Neuronal stem cell (in vitro differentiated cells): Measurements from ENCODE around the gene NR1H4.

Experiments used
- DNase-seq: peaks from one replicate; pipeline ENCODE4 v3.0.0-alpha.2; 2013; ENCODE audit warnings: low spot score
- H2AFZ ChIP-seq: one replicate; pipeline ENCODE4 v1.6.1; 2013; ENCODE audit warnings: mild to moderate bottlenecking, low read length, inconsistent platforms
- H2AK5ac ChIP-seq: 2 replicates; pipeline ENCODE4 v1.6.1; 2013; ENCODE audit warnings: low read depth, mild to moderate bottlenecking, inconsistent platforms, low read length, moderate library complexity, mixed read lengths
- H2BK120ac ChIP-seq: 2 replicates; pipeline ENCODE4 v1.6.1; 2013; ENCODE audit warnings: low read depth, mild to moderate bottlenecking, inconsistent platforms, low read length, moderate library complexity, mixed read lengths
- H2BK12ac ChIP-seq: one replicate; pipeline ENCODE4 v1.6.1; 2013; ENCODE audit warnings: low read length, inconsistent platforms
- H2BK15ac ChIP-seq: 2 replicates; pipeline ENCODE4 v1.6.1; 2013; ENCODE audit warnings: mild to moderate bottlenecking, low read length, inconsistent platforms, mixed read lengths
- H2BK5ac ChIP-seq: one replicate; pipeline ENCODE4 v1.6.1; 2013; ENCODE audit warnings: inconsistent platforms, mild to moderate bottlenecking, low read length, moderate library complexity
- H3K14ac ChIP-seq: one replicate; pipeline ENCODE4 v1.6.1; 2013; ENCODE audit warnings: low read length, inconsistent platforms
- H3K18ac ChIP-seq: 2 replicates; pipeline ENCODE4 v1.6.1; 2013; ENCODE audit warnings: low read length, inconsistent platforms
- H3K23ac ChIP-seq: 2 replicates; pipeline ENCODE4 v1.6.1; 2013; ENCODE audit warnings: low read depth, mild to moderate bottlenecking, mixed read lengths, low read length, inconsistent platforms; ENCODE audit not compliant: poor library complexity
- H3K27ac ChIP-seq: replicated peaks from 3 replicates; pipeline ENCODE4 v1.5.1; 2013; ENCODE audit warnings: low read length, inconsistent platforms
- H3K27me3 ChIP-seq, 3 experiments: 2 replicates each; pipeline ENCODE4 v1.6.1; 2013; ENCODE audit warnings: low read length in 3 of 3, mild to moderate bottlenecking in 2 of 3, inconsistent platforms in 1 of 3, low read depth in 1 of 3, mixed read lengths in 1 of 3, moderate library complexity in 1 of 3; ENCODE audit not compliant: control insufficient read depth in 3 of 3, insufficient read depth in 3 of 3
- H3K36me3 ChIP-seq, 2 donors: replicated peaks in 1 of 2; 2 replicates each; pipeline ENCODE4 v1.6.1; 2013; ENCODE audit warnings: low read length in 2 of 2; ENCODE audit not compliant: control insufficient read depth in 2 of 2, insufficient read depth in 2 of 2
- H3K4ac ChIP-seq: 2 replicates; pipeline ENCODE4 v1.6.1; 2013; ENCODE audit warnings: inconsistent platforms, mild to moderate bottlenecking, low read length, moderate library complexity
- H3K4me1 ChIP-seq, 2 donors: 1 replicate in 1 of 2; 2 replicates in 1 of 2; pipeline ENCODE4 v1.6.1; 2013; ENCODE audit warnings: low read length in 2 of 2, low read depth in 1 of 2; ENCODE audit not compliant: control insufficient read depth in 2 of 2, insufficient read depth in 1 of 2
- H3K4me2 ChIP-seq: one replicate; pipeline ENCODE4 v1.6.1; 2013; ENCODE audit warnings: mild to moderate bottlenecking, low read length, inconsistent platforms; ENCODE audit not compliant: insufficient read depth, poor library complexity, severe bottlenecking
- H3K4me3 ChIP-seq, 2 donors: 2 replicates each; pipeline ENCODE4 v1.5.1; 2013; ENCODE audit warnings: low read length in 2 of 2, mild to moderate bottlenecking in 2 of 2, inconsistent platforms in 1 of 2, moderate library complexity in 1 of 2
- H3K79me1 ChIP-seq: one replicate; pipeline ENCODE4 v1.6.1; 2013; ENCODE audit warnings: low read depth, mild to moderate bottlenecking, inconsistent platforms, low read length, moderate library complexity
- H3K9ac ChIP-seq: one replicate; pipeline ENCODE4 v1.6.1; 2013; ENCODE audit warnings: mild to moderate bottlenecking, low read depth, low read length, inconsistent platforms; ENCODE audit not compliant: poor library complexity
- H3K9me3 ChIP-seq, 2 donors: replicated peaks in 1 of 2; 2 replicates each; pipeline versions ENCODE3 to v1.6.1; 2013; ENCODE audit warnings: low read length in 2 of 2, mild to moderate bottlenecking in 2 of 2, inconsistent platforms in 1 of 2, low read depth in 1 of 2, mixed read lengths in 1 of 2, moderate library complexity in 1 of 2; ENCODE audit not compliant: control insufficient read depth in 2 of 2, insufficient read depth in 1 of 2
- H4K8ac ChIP-seq: one replicate; pipeline ENCODE4 v1.6.1; 2013; ENCODE audit warnings: low read depth, mild to moderate bottlenecking, inconsistent platforms, low read length, moderate library complexity
- H4K91ac ChIP-seq: one replicate; pipeline ENCODE4 v1.6.1; 2013; ENCODE audit warnings: low read length, low read depth, mild to moderate bottlenecking, inconsistent platforms; ENCODE audit not compliant: poor library complexity
- WGBS, 2 donors: extraction: QIAGEN DNeasy Blood & Tissue Kit; methylation state at CpG; one replicate each; pipeline ENCODE4 v1.1.7; 2013; ENCODE audit warnings: missing lambda C conversion rate in 2 of 2, mixed read lengths in 1 of 2; ENCODE audit not compliant: insufficient read length in 2 of 2, insufficient replicate concordance in 1 of 2; ENCODE audit errors: extremely low coverage in 2 of 2; 5-methylcytosine and 5-hydroxymethylcytosine counted together

NR1H4 gene

GRCh38 chr12:100490056-100490455 lies 16.4 kb downstream of the NR1H4 start:
- Histone ChIP-seq H3K9ac (no peak overlapping the region), H2BK12ac (no peak overlapping the region), H3K9me3 (no peaks in the 10 kb centered on the region), H3K4me3 (no peak overlapping the region), H3K23ac (no peak overlapping the region), H3K4me1 (no peaks in the 10 kb centered on the region), H3K27ac (no peak overlapping the region), H3K79me1 (no peaks in the 10 kb centered on the region), H3K4ac (no peak overlapping the region), H2AK5ac (no peak overlapping the region), H4K8ac (no peak overlapping the region), H3K4me2 (no peak overlapping the region), H2BK120ac (no peak overlapping the region), H3K27me3 (no peaks in the 10 kb centered on the region), H2BK5ac (no peak overlapping the region), H2BK15ac (no peak overlapping the region), H3K14ac (no peak overlapping the region), H3K18ac (no peak overlapping the region), H4K91ac (no peak overlapping the region), H3K36me3 (no peaks in the 10 kb centered on the region), H2AFZ (no peak overlapping the region)
- no CpG with 5 or more reads among the region's 1 CpG for WGBS, 2 donors
- no peak for DNase-seq

GRCh38 chr12:100491104-100491503 lies 17.4 kb downstream of the NR1H4 start:
- no peaks in the 10 kb centered on the region for H3K9me3 ChIP-seq
- no peak overlapping the region for H4K91ac ChIP-seq
- H4K8ac ChIP-seq: no peak overlapping the region
- H2BK120ac ChIP-seq: no peak overlapping the region
- no peak overlapping the region for H3K4me3 ChIP-seq
- H2BK5ac ChIP-seq: no peak overlapping the region
- no peak overlapping the region for H2AFZ ChIP-seq
- no peak for DNase-seq
- no CpG with 5 or more reads among the region's 4 CpGs for WGBS, 2 donors
- no peak overlapping the region for H3K4ac ChIP-seq
- H3K36me3 ChIP-seq: no peaks in the 10 kb centered on the region
- H3K4me1 ChIP-seq: no peaks in the 10 kb centered on the region
- H3K14ac ChIP-seq: no peak overlapping the region
- H3K27ac ChIP-seq: no peak overlapping the region
- H2AK5ac ChIP-seq: no peak overlapping the region
- no peak overlapping the region for H2BK15ac ChIP-seq
- no peak overlapping the region for H3K9ac ChIP-seq
- H3K18ac ChIP-seq: no peak overlapping the region
- no peaks in the 10 kb centered on the region for H3K79me1 ChIP-seq
- H3K23ac ChIP-seq: no peak overlapping the region
- H2BK12ac ChIP-seq: no peak overlapping the region
- no peak overlapping the region for H3K4me2 ChIP-seq
- H3K27me3 ChIP-seq: no peaks in the 10 kb centered on the region

GRCh38 chr12:100493396-100494012 lies 19.8 kb downstream of the NR1H4 start:
- H3K36me3 ChIP-seq: no peaks in the 10 kb centered on the region
- WGBS, 2 donors: no CpG with 5 or more reads among the region's 6 CpGs
- H3K4me3 ChIP-seq: no peak overlapping the region
- no peak overlapping the region for H3K14ac ChIP-seq
- H3K27me3 ChIP-seq: no peaks in the 10 kb centered on the region
- no peak for DNase-seq
- H3K79me1 ChIP-seq: no peaks in the 10 kb centered on the region
- H2BK15ac ChIP-seq: no peak overlapping the region
- H2BK12ac ChIP-seq: no peak overlapping the region
- H3K18ac ChIP-seq: no peak overlapping the region
- no peaks in the 10 kb centered on the region for H3K4me1 ChIP-seq
- H4K8ac ChIP-seq: no peak overlapping the region
- H2BK120ac ChIP-seq: no peak overlapping the region
- H3K9ac ChIP-seq: no peak overlapping the region
- H3K27ac ChIP-seq: no peak overlapping the region
- H2AK5ac ChIP-seq: no peak overlapping the region
- no peak overlapping the region for H4K91ac ChIP-seq
- H2BK5ac ChIP-seq: no peak overlapping the region
- no peak overlapping the region for H3K23ac ChIP-seq
- H2AFZ ChIP-seq: no peak overlapping the region
- H3K9me3 ChIP-seq: no peaks in the 10 kb centered on the region
- H3K4me2 ChIP-seq: no peak overlapping the region
- H3K4ac ChIP-seq: no peak overlapping the region

- Histone ChIP-seq H3K4me2 (no peak overlapping the region), H3K4ac (no peak overlapping the region), H3K4me3 (no peak overlapping the region), H3K79me1 (no peaks in the 10 kb centered on the region), H2BK12ac (no peak overlapping the region), H2AK5ac (no peak overlapping the region), H3K9ac (no peak overlapping the region), H3K36me3 (no peaks in the 10 kb centered on the region), H2BK15ac (no peak overlapping the region), H3K9me3 (no peaks in the 10 kb centered on the region), H3K14ac (no peak overlapping the region), H3K27ac (no peak overlapping the region), H3K23ac (no peak overlapping the region), H2BK120ac (no peak overlapping the region), H2BK5ac (no peak overlapping the region), H4K91ac (no peak overlapping the region), H3K27me3 (no peaks in the 10 kb centered on the region), H4K8ac (no peak overlapping the region), H2AFZ (no peak overlapping the region), H3K18ac (no peak overlapping the region), H3K4me1 (no peaks in the 10 kb centered on the region)
- DNase-seq: no peak
- WGBS, 2 donors: no CpG with 5 or more reads among the region's 2 CpGs
These were observed 20.4 kb downstream of the NR1H4 start for GRCh38 chr12:100494026-100494425.
